Stimulated activated CD8-positive, alpha-beta memory T cell treated with anti-CD3 and anti-CD28 coated beads, Interleukin-15, amount 100 ng/mL, for 1 hour (primary cell): ENCODE measurements around the gene DNAAF1.

Experiments
- DNase-seq: peaks from one replicate; pipeline ENCODE4 v3.0.0-alpha.2; 2020; ENCODE audit warnings: low read depth

Gene DNAAF1

GRCh38 chr16:84161037-84161436 lies 15.9 kb downstream of the DNAAF1 start:
- no peak for DNase-seq

DNA sequence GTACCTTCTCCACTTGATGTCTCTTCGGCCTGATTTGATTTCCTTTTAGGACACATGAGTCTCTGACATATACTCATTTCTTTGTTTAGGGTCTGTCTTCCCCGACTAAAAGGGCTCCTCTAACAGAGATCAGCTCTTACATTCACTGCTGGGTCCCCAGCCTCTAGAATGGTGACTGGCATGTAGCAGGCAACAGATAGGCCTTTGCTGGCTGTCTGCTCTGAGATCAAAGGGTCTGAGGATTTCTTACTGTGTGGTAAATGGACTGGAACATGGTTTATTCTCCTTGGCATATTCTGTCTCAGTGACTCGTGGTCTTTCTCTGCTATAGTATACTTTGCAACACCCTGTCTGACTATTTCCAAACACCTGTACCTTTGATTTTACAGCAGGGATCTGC lies 16.7 kb downstream of the DNAAF1 start:
- DNase-seq = no peak

- no peak for DNase-seq
These were observed 20.6 kb downstream of the DNAAF1 start for GRCh38 chr16:84165746-84166145.

- no peak for DNase-seq
These were observed 21.9 kb downstream of the DNAAF1 start for GRCh38 chr16:84166796-84167695.

GRCh38 chr16:84169765-84170310 lies 24.7 kb downstream of the DNAAF1 start:
- no peak for DNase-seq

GRCh38 chr16:84174396-84174795 lies 29.3 kb downstream of the DNAAF1 start:
- DNase-seq = no peak

DNA sequence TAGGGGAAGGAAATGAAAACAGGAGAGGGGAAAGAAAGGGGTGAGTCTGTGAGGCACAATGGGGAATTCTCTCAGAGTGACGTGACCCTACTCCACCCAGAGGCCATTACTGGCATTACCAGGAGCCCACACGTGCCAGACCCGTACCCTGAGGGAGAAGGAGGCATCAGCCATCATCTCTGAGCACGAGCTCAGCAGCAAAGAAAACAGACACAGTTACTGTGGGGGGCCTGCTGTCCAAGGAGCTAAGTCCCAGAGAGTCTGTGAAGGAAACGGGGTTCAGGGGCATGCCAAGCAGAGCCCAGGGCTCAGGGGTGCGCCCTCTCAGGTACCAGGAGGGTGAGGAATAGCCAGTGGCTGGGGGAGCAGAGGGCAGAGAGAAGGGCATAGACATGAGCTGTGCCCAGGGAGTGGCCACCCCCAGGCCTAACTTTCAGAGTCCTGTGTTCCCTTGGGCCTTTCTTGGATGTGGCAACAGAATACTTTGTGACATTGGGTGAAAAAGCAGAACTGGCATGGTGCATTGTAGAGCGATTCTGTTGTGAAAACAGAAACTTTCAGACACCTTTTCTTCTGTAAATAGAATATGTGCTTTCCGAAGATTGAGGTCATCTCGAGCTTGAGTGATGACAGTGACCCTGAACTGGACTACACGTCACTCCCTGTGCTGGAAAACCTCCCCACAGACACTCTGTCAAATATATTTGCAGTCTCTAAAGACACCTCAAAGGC lies 30.4 kb downstream of the DNAAF1 start:
- peak; percentile 47 for DNase-seq

DNA sequence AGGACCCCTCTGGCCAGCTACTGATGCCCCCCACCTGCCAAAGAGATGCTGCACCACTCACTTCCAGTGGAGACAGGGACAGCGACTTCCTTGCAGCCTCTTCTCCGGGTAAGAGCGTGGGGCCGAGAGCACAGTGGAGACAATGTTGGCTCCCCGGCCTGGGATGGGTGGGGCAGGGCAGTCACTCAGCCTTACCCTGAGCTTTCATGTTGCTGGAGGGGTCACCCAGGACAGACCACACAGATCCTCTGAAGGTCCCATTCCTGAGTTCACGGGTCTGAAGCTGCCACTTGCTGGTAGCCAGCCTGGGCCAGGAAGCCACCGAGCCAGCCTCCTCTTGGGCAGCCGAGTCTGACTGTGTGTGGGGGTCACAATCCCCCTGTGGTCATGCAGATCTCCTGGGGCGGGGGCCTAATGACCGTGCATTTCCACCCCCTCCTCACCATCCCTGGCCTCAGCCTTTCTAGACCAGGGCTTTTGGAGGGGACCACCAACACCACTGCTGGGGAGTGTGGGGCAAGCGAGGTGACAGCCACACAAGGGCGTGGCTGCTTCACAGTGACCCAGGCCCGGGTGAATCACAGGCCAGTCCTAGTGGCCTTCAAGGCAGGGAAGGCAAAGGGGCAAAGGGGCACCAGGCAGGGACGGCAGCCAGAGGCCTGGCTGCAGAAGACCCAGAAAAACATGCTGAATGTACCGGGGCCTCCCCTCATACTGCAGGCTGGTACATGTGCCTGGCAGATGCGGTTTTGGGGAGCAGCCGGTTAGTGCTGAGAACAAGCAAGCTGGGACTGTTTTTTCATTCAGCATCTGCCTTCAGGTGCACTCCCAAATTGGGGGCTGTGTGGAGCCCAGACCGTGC lies 31.3 kb downstream of the DNAAF1 start:
- DNase-seq = no peak

- DNase-seq = no peak
These were observed 32.6 kb downstream of the DNAAF1 start for GRCh38 chr16:84177741-84178073.

DNA sequence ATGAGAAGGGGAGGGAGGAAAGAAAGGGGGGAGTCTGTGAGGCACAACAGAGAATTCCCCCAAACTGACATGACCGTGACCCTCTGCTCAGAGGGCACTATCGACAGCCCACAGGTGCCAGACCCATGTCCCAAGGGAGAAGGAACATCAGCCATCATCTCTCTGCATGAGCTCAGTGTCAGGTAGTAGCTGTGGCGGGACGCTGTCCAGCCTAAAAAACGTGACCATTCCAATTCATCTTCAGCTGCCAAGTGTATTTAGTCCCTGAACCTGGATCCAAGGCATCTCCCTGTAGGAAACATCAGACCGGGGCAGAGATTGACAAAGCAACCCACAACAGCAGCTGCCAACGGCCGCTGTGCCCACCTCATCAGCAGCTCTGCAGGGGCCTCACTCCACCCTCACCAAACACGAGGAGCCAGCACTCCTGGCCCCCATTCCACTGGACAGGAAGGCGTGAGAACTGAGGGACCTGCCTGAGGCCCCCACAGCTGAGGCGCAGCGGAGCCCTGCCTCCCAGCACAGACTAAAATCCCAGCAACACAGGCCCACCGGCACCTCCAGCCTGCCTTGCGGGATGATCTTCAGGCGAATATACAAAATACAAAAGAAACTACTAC lies 33.1 kb downstream of the DNAAF1 start:
- no peak for DNase-seq

DNA sequence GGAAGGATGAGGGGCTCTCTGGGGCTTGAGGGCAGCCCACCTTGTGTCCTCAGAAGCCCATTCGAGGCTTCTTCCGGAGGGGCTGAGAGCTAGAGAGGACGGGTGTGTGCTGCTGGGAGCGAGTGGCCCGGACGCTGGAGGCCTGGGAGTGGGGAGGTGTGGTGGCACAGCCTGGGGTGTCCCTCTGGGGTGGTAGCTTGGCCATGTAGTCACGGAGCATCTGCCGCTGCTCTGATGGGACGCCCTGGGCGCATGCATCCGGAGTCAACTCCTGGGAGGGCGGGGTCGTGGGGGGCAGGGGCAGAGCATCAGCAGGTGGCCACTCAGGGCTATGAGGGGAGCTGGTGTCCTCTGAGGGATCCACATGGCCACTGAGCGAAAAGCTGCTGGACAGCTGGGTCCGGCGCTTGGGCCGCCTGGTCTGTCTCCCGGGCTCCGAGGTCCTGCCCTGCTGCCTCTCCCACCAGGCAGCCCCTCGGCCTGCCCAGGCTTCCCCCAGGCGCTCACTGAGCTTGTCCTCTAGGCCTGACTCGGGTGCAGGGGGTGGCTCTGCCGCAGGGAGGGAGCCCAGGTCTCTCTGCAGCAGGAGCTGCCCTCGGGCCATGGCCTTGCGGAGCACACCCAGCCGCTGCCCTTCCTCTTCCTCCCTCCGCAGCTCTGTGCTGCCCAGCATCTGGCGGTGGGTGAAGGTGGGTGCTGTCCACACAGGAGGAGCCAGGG lies 33.9 kb downstream of the DNAAF1 start:
- no peak for DNase-seq

GRCh38 chr16:84179612-84180320 lies 34.7 kb downstream of the DNAAF1 start:
- DNase-seq = no peak

DNA sequence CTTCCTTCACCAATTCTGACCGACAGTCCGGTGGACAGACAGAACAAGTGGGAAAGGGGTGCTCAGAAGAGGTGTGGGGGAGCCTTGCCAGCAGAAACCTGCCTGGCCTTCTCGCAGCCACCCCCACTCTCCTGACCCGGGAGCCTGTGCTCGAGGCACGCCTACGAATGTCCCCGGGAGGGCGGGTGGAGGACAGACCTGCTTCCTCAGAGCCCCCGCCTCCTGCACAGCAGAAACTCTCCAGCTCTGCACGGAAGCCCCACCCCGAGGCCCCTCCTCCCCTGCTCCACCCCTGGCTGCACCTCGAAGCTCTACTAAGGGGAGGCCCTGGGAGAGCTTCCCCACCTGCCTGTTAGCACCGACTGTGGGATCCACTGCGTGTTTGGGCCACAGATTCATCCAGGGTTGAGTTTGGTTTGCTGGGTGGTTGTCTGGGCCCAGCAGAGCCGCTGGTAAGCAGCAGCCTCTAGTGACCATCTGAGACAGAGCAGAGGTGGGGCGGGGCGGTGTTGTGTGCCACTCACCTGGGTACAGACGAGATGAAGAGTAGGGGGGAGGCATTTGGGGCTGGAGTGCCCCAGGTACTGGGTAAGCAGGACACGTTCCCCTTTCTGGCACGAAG lies 35.5 kb downstream of the DNAAF1 start:
- no peak for DNase-seq

GRCh38 chr16:84181144-84181915 lies 36.2 kb downstream of the DNAAF1 start:
- no peak for DNase-seq

- DNase-seq = no peak
These were observed 37.0 kb downstream of the DNAAF1 start for GRCh38 chr16:84182104-84182503.

GRCh38 chr16:84182680-84183571 lies 37.8 kb downstream of the DNAAF1 start:
- no peak for DNase-seq

- DNase-seq = no peak
These were observed 38.4 kb downstream of the DNAAF1 start for GRCh38 chr16:84183572-84183875.

- DNase-seq = no peak
These were observed 38.9 kb downstream of the DNAAF1 start for GRCh38 chr16:84183911-84184591.
